ENCODE results near the gene PELO.
"Not testable (repeated sequence)": the region's sequence is repeated elsewhere in the genome, so short reads cannot be mapped to it uniquely, and the experiment has no call there.

Gene PELO

DNA sequence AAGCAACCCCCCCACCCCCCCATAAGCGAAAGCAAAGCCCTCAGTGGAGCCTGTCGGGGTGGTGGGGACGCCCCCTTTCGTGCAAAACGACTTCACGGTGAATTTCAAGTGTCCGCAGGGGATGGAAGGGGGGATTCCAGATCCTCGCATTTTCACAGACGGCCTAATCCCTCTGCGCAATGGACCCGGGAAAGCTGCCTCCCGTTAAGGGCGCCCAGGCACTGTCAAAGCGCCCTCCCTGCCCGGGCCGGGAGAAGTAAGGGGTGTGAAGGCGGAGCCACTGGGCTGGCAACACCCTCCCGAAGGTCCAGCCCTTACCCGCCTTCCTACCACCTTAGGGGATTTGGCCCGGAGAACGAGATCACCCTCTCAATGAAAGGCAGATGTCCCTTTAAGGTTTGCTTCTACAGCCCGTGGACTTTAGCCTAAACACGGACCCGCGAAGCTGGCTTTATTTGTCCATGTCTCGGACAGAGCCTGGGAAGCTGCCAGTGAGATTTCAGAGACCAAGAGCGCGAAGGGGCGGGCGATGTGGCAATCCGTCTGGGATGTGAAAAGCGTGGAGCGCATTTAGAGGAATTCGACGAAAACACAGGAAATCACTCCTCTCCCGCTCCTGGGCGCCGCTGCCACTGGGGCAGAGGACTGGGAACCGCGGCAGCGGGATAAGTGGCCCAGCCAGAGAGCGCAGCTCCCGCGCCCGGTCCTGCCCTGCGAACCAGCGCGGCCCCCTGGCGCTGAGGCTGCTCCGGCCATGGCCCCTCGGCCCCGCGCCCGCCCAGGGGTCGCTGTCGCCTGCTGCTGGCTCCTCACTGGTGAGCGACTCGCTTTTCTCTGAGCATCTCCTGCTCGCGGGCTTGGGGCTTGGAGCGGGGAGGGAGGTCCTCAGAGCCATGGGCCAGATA, at the start of gene PELO, which contains the start of gene ITGA1:
TSS of gene PELO (plus strand) at position 317 of the 905 bp plus-strand sequence. CDS start 12,479 bp downstream, outside the sequence.
TSS of gene ITGA1 (plus strand) at position 317 of the 905 bp plus-strand sequence. CDS start at position 755, 438 bp downstream.
- DNase-seq (ENCODE audit: low read depth) = no peak

DNA sequence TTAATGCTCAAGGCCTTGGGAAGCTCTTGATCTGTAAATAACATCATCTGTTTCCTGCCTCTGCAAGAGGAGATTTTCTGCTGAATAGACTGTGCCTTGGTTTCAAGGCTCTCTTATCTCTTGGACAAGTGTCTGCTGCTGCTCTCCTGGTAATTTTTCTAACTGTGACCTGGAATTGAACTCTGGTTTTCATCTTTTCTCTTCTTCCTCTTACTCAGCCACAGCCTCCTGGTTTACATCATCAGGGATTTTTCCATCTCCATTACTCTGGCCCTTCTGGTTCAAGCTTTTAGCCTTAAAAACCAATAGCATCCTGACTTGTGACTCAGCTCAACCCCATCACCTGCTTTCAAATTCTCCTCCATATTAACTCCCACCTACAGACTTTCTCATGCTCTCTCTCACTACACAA, 49.6 kb upstream of the PELO start:
- DNase-seq (ENCODE audit: low read depth) = peak; percentile 80

DNA sequence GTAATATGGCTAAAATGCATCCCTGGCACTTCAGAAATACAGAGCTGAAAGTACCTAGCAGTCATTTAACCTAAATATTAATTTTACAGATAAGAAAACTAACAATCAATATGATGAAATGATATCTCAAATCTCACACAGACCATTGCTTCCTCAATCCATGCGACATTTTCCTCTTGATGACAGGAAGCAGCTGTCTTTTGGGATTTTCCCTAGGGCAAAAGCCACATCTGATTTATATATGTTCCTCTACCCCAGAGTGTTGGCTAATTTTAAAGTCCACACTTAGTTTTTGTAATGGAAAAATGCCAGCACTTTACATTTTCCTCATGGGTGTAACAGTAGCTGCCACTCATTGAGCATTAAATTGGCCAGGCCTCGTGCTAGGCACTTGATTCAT, 47.7 kb upstream of the PELO start:
- DNase-seq (ENCODE audit: low read depth) = no peak

DNA sequence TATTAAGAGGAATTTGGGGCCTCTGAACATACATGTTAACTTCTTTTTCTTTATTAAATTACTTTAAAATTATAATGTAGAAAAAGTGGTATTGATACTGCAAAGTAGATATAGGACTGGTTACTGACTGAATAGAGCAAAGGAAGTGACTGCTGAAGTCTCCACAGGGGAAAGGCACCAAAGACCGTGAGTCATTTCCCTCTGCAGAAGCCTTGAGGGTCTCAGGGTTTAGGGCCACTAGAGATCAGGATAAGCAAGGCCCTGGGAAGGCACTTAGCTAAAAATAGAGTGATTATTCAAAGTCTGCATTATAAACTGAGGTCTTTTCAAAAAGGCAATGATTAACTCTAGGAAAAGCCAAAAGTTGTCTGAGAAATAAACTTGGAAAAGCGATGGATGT, 44.7 kb upstream of the PELO start:
- no peak for DNase-seq (ENCODE audit: low read depth)

DNA sequence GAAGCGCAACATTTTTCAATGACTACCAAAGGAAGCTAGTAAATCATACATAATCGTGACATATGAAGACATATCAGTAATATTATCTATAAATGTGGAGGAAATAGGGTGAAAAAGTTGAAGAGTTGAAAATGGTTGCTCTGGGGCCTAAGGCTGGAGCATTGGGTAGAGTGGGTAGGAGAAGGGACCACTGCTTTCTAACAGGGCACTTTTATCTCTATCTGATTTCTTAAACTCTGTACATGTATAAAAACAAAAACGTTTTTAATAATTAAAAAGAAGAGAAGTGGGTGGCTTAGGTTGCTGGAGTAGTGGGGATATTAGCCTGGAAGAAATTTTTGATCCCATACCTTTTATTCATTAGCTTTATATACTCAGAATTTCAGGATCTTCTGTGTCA, 44.2 kb upstream of the PELO start:
- DNase-seq (ENCODE audit: low read depth) = no peak

GRCh38 chr5:52743970-52744369, 43.7 kb upstream of the PELO start:
- no peak for DNase-seq (ENCODE audit: low read depth)

DNA sequence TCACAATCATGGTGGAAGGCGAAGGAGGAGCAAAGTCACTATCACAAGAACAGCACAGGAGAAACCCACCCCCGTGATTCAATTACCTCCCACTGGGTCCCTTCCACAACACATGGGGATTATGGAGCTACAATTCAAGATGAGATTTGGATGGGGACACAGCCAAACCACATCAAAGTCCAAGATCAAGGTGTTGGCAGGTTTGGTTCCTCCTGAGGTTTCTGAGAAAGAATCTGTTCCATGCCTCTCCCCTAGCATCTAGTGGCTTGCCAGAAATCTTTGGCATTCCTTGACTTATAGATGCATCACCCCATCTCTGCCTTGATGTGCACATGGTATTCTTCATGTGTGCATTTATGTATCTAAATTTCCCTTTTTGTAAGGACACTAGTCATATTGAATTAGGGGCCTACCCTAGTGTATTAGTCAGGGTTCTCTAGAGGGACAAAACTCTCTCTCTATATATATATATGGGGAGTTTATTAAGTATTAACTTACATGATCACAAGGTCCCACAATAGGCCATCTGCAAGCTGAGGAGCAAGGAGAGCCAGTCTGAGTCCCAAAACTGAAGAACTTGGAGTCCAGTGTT, 42.8 kb upstream of the PELO start:
- not testable (repeated sequence) for DNase-seq (ENCODE audit: low read depth)

DNA sequence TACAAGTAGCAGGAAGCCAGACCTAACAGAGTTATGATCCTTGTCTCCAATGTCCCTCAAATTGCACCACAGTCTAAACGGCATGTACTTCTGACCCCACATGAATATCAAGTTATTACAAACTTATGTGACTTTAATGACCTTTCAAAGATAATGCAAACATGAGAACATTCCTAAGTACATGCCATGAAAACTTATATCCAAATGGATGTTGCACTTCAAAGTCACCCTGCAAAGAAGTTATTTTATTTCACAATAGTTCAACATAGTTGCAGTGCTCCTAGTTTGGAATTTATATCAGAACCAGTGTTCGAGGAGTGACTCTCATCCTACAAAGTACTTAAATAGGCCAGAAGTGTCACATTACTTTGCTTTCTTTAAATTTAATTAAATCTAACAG, 41.2 kb upstream of the PELO start:
- DNase-seq (ENCODE audit: low read depth) = no peak

DNA sequence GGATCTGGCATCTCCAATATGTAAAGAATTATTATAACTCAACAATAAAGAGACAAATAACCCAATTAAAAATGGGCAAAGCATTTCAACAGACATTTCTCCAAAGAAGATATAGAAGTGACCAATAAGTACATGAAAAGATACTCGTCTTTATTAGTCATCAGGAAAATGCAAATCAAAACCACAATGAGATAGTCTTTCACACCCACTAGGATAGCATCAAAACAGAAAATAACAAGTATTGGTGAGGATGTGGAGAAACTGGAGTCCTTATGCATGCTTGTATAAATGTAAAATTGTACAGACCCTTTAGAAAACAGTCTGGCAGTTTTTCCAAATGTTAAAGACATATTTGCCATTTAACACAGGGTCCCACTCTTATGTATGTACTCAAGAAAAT, 39.1 kb upstream of the PELO start:
- DNase-seq (ENCODE audit: low read depth) = no peak

- no peak for DNase-seq (ENCODE audit: low read depth)
These were observed 38.0 kb upstream of the PELO start for GRCh38 chr5:52749666-52750065.

GRCh38 chr5:52751137-52751536, 36.6 kb upstream of the PELO start:
- DNase-seq (ENCODE audit: low read depth) = no peak

- DNase-seq (ENCODE audit: low read depth) = no peak
These were observed 33.7 kb upstream of the PELO start for GRCh38 chr5:52754051-52754450.

DNA sequence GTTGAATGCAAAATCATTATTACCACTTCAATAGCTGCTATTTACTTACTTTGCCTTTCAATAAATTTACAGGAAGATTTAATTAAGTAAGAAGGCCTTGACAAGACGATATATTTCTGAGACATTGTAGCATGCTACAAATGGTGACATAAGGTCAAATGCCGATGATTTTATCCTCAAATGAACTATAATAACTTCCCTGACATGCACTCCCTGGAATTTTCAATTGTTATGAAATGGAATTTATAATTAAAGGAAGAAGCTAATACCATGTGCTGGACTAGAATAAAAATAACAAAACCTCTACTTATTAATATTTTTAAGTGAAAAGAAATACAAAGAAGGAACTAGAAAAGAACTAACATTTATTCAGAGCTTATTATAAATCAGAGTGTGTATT, 30.2 kb upstream of the PELO start:
- no peak for DNase-seq (ENCODE audit: low read depth)

DNA sequence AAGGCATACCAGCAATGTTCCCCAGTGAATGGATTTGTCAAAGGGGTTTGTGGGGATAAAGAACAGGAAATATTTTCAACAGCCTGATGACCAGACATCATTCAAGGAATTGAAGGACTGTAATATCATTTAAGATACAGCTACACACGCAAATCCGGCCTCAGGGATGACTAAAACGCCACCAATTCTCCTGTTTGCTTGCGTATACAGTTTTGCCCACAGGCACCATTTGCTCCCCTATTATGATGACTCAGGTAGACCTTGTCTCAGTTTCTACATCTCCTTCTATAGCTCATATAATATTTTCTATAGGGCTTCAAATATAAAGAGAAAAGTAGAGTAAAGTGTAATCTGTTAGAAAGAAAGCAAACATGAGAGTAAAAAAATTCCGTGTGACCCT, 29.7 kb upstream of the PELO start:
- no peak for DNase-seq (ENCODE audit: low read depth)

GRCh38 chr5:52759331-52759730, 28.4 kb upstream of the PELO start:
- DNase-seq (ENCODE audit: low read depth) = no peak

DNA sequence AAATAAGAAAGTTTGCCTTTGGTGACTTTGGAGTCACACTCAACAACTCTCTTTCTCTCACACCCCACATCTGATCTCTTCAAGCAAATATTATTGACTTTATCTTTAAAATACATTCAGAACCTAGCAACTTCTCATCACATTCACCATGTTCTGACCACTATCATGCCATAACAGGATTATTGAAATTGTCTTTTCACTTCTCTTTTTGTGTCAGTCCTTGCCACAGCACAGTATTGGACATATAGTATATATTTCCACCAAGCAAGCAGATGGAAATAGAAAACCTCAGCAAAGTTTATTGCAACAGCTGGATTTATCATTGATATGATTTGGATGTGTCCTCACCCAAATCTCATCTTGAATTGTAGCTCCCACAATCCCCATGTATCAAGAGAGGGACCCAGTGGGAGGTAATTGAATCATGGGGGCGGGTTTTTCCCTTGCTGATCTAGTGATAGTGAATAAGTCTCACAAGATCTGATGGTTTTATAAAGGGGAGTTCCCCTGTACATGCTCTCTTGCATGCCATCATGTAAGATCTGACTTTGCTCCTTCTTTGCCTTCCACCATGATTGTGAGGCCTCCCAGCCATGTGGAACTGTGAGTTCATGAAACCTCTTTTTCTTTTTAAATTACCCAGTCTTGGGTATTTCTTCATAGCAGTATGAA, 26.9 kb upstream of the PELO start:
- DNase-seq (ENCODE audit: low read depth) = no peak

DNA sequence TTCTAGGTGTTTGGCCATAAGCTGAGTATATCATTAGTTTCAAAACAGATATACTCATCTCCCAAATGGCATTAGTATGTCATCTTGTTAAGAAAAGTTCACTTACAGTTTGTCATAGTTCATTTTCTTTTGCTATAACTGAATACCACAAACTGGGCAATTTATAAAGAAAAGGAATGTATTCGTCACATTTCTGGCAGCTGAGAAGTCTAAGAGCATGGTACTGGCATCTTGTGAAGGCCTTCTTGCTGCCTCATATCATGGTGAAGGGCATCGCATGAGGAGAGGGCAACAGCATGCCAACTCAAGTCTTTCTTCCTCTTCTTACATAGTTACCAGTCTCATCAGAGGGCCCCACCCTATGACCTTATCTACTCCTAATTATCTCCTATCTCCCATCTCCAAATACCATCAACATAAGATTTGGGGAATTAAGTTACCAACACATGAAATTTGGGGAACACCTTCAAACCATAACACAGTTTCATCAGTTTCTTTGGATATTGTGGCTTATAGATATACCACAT, 20.4 kb upstream of the PELO start:
- DNase-seq (ENCODE audit: low read depth) = no peak

GRCh38 chr5:52767766-52768480, 19.8 kb upstream of the PELO start:
- no peak for DNase-seq (ENCODE audit: low read depth)

DNA sequence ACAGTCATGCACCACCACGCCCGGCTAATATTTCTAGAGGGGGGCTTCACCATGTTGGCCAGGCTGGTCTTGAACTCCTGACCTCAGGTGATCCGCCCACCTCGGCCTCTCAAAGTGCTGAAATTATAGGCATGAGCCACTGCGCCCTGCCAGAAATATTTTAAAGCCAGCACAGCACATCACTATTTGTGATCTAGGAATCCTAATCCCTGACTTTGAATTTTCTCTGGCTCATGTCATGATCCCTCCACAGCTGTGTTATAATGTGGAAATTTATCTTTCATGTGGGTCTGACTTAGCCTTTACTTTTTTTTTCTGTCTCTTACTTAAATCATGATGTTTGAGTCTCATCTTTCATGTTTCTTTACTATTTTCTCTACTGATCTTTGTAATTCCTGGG, 18.7 kb upstream of the PELO start:
- no peak for DNase-seq (ENCODE audit: low read depth)

DNA sequence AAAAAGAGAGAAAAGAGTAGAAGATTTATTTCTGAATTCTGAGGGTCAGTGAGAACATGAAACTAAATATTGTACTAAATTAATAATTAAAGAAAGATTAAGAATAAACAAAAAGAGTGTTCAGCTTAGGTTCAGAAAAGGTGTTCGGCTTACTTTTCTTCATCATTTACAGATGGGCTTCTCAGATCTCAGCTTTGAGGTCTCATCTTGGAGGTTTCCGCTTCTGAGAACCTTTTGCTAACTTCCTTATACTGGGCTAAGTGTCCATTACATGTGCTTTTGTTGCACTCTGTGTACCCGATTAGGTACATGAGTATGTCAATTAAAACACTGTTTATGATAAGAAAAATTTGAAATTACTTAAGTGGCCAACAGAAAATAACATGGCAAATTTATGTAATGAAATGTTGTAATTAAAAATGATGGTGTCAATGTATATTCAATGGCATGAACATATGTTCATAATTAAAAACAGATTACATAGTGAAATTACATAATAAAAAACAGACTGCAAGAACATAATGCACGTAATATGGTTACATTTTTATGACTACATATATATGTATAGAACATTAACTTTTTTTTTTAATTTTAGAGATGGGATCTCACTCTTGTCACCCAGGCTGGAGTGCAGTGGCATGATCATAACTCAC, 17.3 kb upstream of the PELO start:
- DNase-seq (ENCODE audit: low read depth) = no peak

DNA sequence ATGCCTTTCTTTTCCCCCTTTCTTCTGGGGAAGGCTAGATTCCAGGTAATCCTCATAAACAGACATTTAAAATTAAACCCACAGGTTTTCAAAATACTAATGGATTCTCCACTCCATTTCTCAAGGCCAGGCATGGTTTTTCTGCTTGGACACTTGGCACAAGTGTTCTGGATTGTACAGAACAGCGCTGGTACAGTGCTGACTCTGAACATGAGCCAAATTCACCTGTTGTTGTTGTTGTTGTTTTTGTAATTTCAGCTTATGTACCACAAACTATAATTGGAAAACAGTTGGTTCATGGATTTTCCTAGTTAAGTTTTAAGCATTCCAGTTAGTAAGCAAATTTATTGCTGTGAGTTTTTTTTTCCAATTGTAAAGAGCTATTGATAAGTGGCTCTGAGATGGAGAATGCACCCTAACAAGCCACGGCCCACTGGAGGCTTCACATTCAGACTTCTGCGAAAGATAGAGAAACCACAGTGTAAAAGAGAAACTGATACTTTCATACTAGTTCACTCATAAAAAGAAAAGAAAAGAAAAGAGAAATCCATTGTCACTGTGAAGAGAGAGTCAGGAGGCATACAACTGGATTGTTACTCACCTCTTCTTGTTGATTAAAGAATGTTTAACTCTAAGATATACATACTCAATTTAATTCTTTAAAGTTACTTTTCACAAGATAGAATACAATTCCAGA, 16.2 kb upstream of the PELO start:
- no peak for DNase-seq (ENCODE audit: low read depth)
